GM19395 (cell line): ENCODE data around the gene LINC01488.

Experiments used
- ATAC-seq: cut with Tn5 transposase; IDR thresholded peaks from one replicate; pipeline ENCODE4 v1.9.1; 2021; ENCODE audit warnings: mild to moderate bottlenecking, moderate library complexity; ENCODE audit not compliant: unreplicated experiment

Gene LINC01488

DNA sequence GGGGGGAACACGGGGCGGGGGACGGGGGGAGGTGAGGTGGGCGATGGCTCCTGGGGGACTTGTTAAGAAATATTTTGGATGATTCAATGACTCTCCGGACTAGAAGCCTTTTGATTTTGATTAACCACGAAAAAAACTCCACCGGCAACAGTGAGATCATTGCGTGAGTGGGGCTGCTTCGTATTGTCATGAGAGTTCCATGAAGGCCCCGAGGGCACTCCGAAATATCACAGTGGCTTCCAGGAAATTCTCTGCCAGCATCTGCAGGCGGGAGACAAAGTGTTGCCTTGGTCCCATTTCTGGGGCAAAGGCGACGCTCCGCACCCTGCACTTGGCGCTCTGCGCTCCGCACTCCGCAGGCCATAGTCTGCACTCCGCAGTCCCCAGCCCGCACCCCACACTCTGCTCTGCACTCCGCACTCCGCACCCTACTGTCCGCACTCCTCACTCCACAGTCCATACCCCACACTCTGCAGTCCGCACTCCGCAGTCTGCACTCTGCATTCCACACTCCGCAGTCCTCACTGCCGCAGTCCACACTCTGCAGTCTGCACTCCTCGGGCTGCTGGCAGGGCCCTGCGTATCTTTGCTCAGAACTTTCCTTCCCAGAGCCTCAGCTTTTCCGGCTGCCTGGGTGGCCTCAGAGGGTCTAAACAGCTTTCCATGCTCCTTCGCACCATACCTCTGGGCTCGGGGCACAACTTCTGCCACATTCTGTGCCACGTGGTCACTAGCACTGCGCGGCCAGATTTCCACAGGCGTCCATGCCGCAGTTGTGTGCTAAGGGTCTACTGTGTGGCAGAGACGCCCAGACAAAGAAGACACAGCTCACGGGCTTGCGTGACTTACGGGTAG lies 61.1 kb downstream of the LINC01488 start:
- no peak for ATAC-seq
